Suprapubic skin (tissue), 4 donors: Measurements from ENCODE around the gene STAT6. TPM values are rescaled to one million over a fixed set of nuclear protein-coding genes. Genes with fewer than 3 reads are reported as not detected.

Experiments
- DNase-seq, 2 donors: peaks; one replicate each; pipeline ENCODE4 v3.0.0-alpha.2; 2019; ENCODE audit warnings: low spot score in 2 of 2
- H3K27ac ChIP-seq: fragments of 200-600 bp; sonication (generic); one replicate; pipeline ENCODE4 v1.5.1; 2019
- H3K27me3 ChIP-seq: fragments of 200-600 bp; sonication (generic); one replicate; pipeline ENCODE4 v1.5.1; 2019
- H3K36me3 ChIP-seq: fragments of 200-600 bp; sonication (generic); one replicate; pipeline ENCODE4 v1.5.1; 2019
- H3K4me1 ChIP-seq: fragments of 200-600 bp; sonication (generic); one replicate; pipeline ENCODE4 v1.5.1; 2019
- H3K4me3 ChIP-seq: fragments of 200-600 bp; sonication (generic); one replicate; pipeline ENCODE4 v1.5.1; 2019; ENCODE audit warnings: mild to moderate bottlenecking
- H3K9me3 ChIP-seq: fragments of 200-600 bp; sonication (generic); one replicate; pipeline ENCODE4 v1.5.1; 2019
- CTCF ChIP-seq, 2 donors: fragments of 200-600 bp in 1 of 2; fragments of 450-650 bp in 1 of 2; sonication (generic) in 1 of 2; IDR thresholded peaks; one replicate each; pipeline ENCODE4 v1.5.1; 2016 to 2019; ENCODE audit warnings: antibody characterized with exemption in 2 of 2, mild to moderate bottlenecking in 1 of 2, moderate library complexity in 1 of 2
- EP300 ChIP-seq: sonication (generic); formaldehyde crosslinking; IDR thresholded peaks from one replicate; pipeline ENCODE4 v1.6.1; 2017; ENCODE audit warnings: antibody characterized with exemption
- POLR2A ChIP-seq, 2 donors: fragments of 450-650 bp; IDR thresholded peaks; one replicate each; pipeline ENCODE4 v1.6.1; 2017; ENCODE audit warnings: antibody characterized with exemption in 2 of 2, mild to moderate bottlenecking in 2 of 2, moderate library complexity in 2 of 2
- POLR2AphosphoS5 ChIP-seq, 3 donors: sonication (generic); formaldehyde crosslinking; IDR thresholded peaks; one replicate each; pipeline ENCODE4 v1.6.1; 2017; ENCODE audit warnings: antibody characterized with exemption in 3 of 3
- WGBS: methylation state at CpG from one replicate; pipeline ENCODE4 v1.1.5; 2018; 5-methylcytosine and 5-hydroxymethylcytosine counted together
- total RNA-seq, 4 donors: library from RNA; depleted of rRNA; stranded (reverse); fragments of >200 nt; gene quantifications; one replicate each; pipeline ENCODE4 v1.1.0, GENCODE V29; 2016

STAT6 gene
- total RNA-seq, 4 donors from 2014 or later = 140 to 348 (median 183) TPM

GRCh38 chr12:57105011-57105753 is 6.0 kb downstream of the STAT6 start:
- peaks cover 52% of the 10 kb centered on the region for H3K36me3 ChIP-seq
- H3K9me3 ChIP-seq = no peaks in the 10 kb centered on the region
- H3K4me3 ChIP-seq = no peak overlapping the region
- 96% methylated on average over 7 of the region's 14 CpGs for WGBS
- no peaks in the 10 kb centered on the region for H3K27me3 ChIP-seq
- DNase-seq = peak in 1 of 2 donors; percentile 56
- H3K27ac ChIP-seq = no peak overlapping the region
- TF ChIP-seq CTCF (IDR thresholded peaks at IDR 0.05) = no peak
- no peak for TF ChIP-seq POLR2A (IDR thresholded peaks at IDR 0.05)
- TF ChIP-seq EP300 = no peak
- TF ChIP-seq POLR2AphosphoS5 (IDR thresholded peaks at IDR 0.05) = no peak
- peaks cover 44% of the 10 kb centered on the region for H3K4me1 ChIP-seq

- WGBS = 97% methylated on average over 10 of the region's 12 CpGs
- DNase-seq = peak in 1 of 2 donors; percentile 60
- TF ChIP-seq EP300 (no peak), POLR2AphosphoS5 (IDR thresholded peaks at IDR 0.05) (no peak), POLR2A (IDR thresholded peaks at IDR 0.05) (no peak), CTCF (IDR thresholded peaks at IDR 0.05) (no peak)
- H3K36me3 ChIP-seq = peaks cover 60% of the 10 kb centered on the region
- H3K4me3 ChIP-seq = no peak overlapping the region
- peaks cover 41% of the 10 kb centered on the region for H3K4me1 ChIP-seq
- no peaks in the 10 kb centered on the region for H3K27me3 ChIP-seq
- no peaks in the 10 kb centered on the region for H3K9me3 ChIP-seq
- no peak overlapping the region for H3K27ac ChIP-seq
Observed at GRCh38 chr12:57104292-57104910, 6.8 kb downstream of the STAT6 start.

GRCh38 chr12:57103856-57104255 is 7.3 kb downstream of the STAT6 start:
- WGBS = 91% methylated on average over 7 of the region's 7 CpGs
- Histone ChIP-seq H3K9me3 (no peaks in the 10 kb centered on the region), H3K27ac (no peak overlapping the region), H3K4me3 (no peak overlapping the region), H3K4me1 (peaks cover 41% of the 10 kb centered on the region), H3K27me3 (no peaks in the 10 kb centered on the region), H3K36me3 (peaks cover 66% of the 10 kb centered on the region)
- TF ChIP-seq CTCF (IDR thresholded peaks at IDR 0.05) = no peak
- TF ChIP-seq POLR2A (IDR thresholded peaks at IDR 0.05) = no peak
- no peak for TF ChIP-seq EP300
- TF ChIP-seq POLR2AphosphoS5 (IDR thresholded peaks at IDR 0.05) = no peak
- no peak for DNase-seq

GRCh38 chr12:57101892-57102695 is 9.1 kb downstream of the STAT6 start:
- peaks cover 38% of the 10 kb centered on the region for H3K4me1 ChIP-seq
- no peaks in the 10 kb centered on the region for H3K9me3 ChIP-seq
- DNase-seq = peak in 1 of 2 donors; percentile 55
- no peak overlapping the region for H3K4me3 ChIP-seq
- peak overlapping the region; percentile 6 for H3K27ac ChIP-seq
- 85% methylated on average over 14 of the region's 15 CpGs for WGBS
- H3K27me3 ChIP-seq = no peaks in the 10 kb centered on the region
- no peak for TF ChIP-seq POLR2A (IDR thresholded peaks at IDR 0.05)
- no peak for TF ChIP-seq POLR2AphosphoS5 (IDR thresholded peaks at IDR 0.05)
- no peak for TF ChIP-seq EP300
- TF ChIP-seq CTCF (IDR thresholded peaks at IDR 0.05) = no peak
- H3K36me3 ChIP-seq = peaks cover 76% of the 10 kb centered on the region

GRCh38 chr12:57099766-57100165 is 11.4 kb downstream of the STAT6 start:
- Histone ChIP-seq H3K4me3 (no peak overlapping the region), H3K27me3 (no peaks in the 10 kb centered on the region), H3K36me3 (peaks cover 76% of the 10 kb centered on the region), H3K4me1 (peaks cover 52% of the 10 kb centered on the region), H3K27ac (no peak overlapping the region), H3K9me3 (no peaks in the 10 kb centered on the region)
- WGBS = 81% methylated on average over 12 of the region's 12 CpGs
- DNase-seq = peak in 1 of 2 donors; percentile 54
- TF ChIP-seq POLR2AphosphoS5 (IDR thresholded peaks at IDR 0.05) = no peak
- no peak for TF ChIP-seq CTCF (IDR thresholded peaks at IDR 0.05)
- TF ChIP-seq POLR2A (IDR thresholded peaks at IDR 0.05) = no peak
